Measurements from ENCODE around the gene MAP7D1.
"Not testable (repeated sequence)": the region's sequence is repeated elsewhere in the genome, so short reads cannot be mapped to it uniquely, and the experiment has no call there.

MAP7D1 gene

GRCh38 chr1:36223996-36224536 lies 68.1 kb downstream of the MAP7D1 start, which contains the start of gene THRAP3:
Gene THRAP3 (plus strand): TSS chr1:36224443. CDS start chr1:36282564, 58,121 bp downstream.
- intact Hi-C loops (cut with DNase I), result loop anchor here (1.0 to 10.0 kb wide), 2 partner anchors 61 to 75 kb away; partner anchors contain the start of gene TRAPPC3
- DNase-seq, result peak; percentile 99 to 100 (median 100)

GRCh38 chr1:36224537-36225282 lies 68.8 kb downstream of the MAP7D1 start:
- DNase-seq, result no peak
- intact Hi-C loops (cut with DNase I), result loop anchor here (1.0 to 10.0 kb wide), 2 partner anchors 60 to 75 kb away; partner anchors contain the start of gene TRAPPC3

- no peak for DNase-seq
- intact Hi-C loops (cut with DNase I), result loop anchor here (10.0 kb wide), 1 partner anchor 59 kb away; no protein-coding TSS in a partner anchor
Observed at GRCh38 chr1:36225283-36225899, 69.4 kb downstream of the MAP7D1 start.

- DNase-seq; intact Hi-C loops (cut with DNase I): not testable (repeated sequence)
Observed at GRCh38 chr1:36230279-36230678, 74.3 kb downstream of the MAP7D1 start.
